Hematopoietic multipotent progenitor cell (in vitro differentiated cells): ENCODE results near the gene RINL. TPM values are rescaled to one million over a fixed set of nuclear protein-coding genes. Genes with fewer than 3 reads are reported as not detected.

ENCODE experiments used
- DNase-seq, 3 donors: peaks; one replicate each; pipeline ENCODE4 v3.0.0-alpha.2; 2011 to 2015; ENCODE audit warnings: low read depth in 2 of 3, low spot score in 2 of 3
- total RNA-seq: library from RNA; depleted of rRNA; stranded (reverse); fragments of >200 nt; gene quantifications from one replicate; pipeline ENCODE4 v1.2.3, GENCODE V29; 2012

RINL gene
- total RNA-seq, 1 donor, result 16.2 TPM

DNA sequence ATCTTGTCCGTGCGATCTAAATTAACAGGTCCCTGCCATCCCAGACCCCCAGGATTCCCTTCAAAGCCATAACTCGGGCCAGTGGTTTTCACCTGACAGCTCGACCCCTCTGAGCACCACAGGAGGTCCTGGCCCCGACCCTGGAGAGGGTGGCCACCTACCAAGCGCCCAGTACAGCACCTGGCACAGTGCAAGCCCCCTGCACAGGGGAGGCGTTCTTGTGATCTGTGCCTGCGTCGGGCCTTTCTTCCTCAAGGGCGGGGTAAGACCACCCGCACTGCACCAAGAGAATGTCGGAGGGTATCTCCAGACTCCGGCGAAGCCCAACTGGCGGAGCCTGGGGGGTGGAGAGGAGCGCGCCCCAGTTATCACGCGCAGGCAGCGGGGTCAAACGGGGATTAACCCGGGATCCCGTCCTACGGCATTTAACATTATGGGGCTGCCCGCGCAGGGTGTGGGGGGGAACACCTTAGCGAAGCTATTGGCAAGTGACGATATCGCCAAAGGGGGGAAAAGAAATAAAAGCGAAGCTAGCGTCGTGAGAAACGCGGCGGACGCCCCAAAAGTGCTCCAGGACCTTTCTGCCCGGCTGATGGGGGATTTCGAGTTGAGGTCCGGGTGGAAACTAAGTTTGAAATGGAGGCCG is 27.0 kb downstream of the RINL start:
- no peak for DNase-seq

DNA sequence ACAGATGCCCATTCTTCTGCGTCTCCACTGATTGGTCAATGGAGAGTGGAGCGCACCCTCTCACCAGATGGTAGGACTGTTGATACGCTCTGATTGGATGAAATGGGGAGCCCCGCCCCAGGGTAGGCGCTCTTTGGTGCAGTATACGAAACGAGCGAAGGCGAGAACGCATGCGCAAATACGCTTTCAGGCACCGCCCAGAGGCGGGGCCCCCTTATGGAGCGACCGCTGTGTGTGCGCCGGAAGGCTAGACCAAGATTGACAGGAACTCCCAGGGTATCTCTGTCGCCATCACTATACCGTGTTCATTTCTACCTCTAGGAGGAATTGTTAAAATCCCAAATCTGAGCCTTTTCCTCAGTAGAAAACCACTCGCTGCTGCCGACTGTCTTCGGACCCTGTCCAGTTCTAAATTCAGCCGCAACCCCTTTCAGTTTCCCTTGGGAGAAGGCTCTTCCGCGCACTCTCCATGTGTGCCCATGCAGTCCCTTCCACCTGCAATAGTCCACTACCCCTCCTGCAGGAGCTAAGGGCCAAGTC is 27.6 kb downstream of the RINL start:
- DNase-seq, result peak in 2 of 3 donors; percentile 100

DNA sequence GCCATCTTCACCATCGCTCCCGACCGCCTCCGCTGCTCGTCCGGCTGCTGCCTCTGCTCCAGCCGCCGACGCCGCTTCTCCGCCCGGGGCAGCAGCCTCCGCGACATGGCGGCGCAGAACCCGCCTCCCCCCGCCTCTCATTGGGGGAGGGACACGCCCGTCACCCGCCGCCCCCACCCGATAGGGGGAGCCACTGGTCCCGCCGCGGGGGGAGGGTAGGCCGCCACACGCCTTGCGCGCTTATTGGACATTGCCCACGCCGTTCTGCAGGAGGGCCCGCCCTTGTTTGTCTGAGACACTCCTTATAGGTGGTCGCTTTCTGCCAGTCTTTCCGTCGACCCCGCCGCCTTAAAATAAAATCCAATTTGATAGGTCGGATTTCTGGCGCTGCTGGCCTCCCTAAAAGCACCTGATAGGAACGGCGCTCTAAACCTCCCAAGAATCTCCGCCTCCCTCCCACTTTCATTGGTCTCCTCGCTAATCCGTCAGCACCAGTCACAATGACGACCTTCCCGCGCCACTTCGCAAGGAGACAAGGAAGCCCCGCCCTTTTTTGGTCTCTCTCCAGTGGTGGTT is 28.1 kb downstream of the RINL start, which contains the start of gene HNRNPL:
HNRNPL (minus strand) TSS at position 127 of the 576 bp plus-strand sequence; CDS start at position 107, 20 bp downstream.
- DNase-seq, result peak in 1 of 3 donors; percentile 97

DNA sequence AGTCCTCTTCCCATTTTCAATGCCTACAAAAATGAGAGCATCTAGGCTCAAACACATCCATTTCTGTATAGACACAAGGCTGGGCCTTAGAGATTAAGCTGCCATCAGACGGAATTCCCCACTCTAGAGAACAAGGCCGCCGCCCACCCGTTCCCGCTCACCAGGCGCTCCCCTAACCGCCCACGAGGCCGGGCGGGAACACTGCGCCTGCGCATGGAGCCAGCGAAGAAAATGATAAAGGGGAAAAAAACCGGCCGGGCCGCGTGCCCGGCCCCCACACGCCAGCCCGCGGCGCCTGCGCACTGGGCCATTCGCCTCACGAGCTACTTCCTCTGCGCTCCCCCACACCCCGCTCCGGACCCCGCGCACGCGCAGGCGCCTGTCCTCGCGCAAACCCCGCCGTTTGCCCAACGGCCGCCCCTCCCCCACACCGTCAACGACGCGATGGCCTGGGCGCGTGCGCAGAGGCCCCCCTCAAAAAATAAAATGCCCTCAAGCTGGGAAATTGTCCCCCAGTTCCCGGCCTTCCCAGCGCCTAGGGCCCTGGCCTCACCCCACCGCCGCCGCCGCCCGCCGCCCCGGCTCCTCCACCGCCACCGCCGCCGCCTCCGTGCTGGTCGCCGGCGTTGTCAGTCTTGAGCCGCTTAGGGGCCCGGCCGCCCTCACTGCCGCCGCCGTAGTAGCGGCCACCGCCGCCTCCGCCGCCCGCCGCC is 28.8 kb downstream of the RINL start:
- DNase-seq, result peak; percentile 96 to 98 (median 97)

DNA sequence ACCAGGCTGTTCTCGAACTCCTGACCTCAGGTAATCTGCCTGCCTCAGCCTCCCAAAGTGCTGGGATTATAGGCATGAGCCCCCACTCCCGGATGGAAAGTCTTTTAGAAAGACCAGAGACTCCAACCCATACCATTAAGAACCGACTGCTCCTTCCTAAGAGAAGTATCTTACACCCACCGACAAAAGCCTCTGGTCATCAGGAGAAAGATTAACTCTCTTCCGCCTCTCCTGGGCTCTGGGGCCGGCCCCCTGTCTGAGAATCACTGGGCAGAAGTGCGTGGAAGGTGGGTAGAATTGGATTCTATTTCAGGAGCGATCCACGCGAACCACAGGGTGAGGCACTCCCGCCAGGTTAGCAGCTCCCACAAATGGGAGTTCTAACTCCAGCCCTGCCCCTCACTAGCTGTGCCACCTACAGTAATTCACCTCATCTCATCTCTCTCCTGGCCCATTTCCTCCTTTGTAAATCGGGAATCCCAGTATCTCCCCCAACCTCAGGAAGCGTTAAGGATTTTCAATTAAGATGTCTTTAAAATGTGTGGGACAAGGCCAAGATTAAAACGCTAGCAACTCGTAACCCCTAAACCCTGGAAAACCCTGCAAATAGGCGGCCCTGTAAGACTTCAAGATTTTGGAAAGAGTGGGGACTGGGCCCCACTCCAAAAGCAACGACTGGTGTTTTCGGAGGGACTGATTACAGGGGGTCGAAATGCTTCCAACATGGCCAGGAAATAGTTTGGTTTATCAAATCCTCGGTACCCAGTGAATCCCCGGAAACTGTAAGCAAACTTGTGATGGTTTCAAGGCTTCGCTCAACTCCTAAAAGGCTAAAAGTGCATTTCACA is 29.6 kb downstream of the RINL start:
- no peak for DNase-seq

DNA sequence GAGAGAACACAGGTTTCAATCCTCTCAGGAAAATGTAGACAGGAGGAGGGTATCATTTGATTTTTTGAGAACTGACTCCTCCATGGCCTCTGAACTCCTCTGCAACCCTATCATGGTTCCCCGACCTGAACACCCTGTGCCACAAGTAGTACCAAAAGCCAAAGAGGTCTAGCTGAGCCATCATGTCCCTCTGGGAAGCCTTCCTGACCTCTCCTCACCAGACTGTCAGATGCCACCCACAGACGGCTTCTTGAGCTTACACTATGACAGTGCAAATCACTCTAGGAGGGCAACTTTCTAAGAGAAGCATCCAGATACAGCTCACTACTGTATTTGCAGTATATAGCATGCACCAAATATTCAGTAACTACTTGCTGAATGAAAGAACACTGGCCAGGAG is 32.0 kb downstream of the RINL start:
- no peak for DNase-seq

DNA sequence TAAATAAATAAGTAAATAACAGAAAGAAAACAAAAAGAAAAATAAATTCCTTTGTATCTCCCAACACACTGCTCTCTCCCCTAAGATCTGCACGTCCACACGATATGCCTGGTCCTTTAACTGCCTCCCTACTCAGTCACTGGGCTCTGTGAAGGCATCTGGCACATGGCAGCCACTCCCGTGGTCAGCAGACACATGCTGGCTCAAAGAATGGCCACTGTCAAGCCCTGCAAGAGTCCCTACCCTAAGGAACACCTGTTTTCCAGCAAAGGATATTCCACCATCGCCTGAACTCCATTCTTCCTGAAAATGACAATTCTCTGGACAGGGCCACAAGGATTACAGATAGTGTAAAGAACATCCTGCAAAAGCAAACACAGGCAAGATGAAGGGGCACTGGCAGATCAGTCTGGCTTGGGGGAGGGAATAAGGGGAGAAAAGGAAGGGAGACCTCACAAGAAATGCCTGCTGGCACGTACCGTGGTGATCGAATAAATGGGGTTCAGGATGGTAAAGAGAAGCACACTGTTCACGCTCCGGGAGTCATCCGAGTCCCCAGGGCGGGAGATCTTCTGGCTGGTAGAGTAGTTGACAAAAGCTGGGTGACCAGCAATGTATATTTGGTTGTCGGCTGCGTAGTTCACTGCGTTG is 32.6 kb downstream of the RINL start:
- no peak for DNase-seq

DNA sequence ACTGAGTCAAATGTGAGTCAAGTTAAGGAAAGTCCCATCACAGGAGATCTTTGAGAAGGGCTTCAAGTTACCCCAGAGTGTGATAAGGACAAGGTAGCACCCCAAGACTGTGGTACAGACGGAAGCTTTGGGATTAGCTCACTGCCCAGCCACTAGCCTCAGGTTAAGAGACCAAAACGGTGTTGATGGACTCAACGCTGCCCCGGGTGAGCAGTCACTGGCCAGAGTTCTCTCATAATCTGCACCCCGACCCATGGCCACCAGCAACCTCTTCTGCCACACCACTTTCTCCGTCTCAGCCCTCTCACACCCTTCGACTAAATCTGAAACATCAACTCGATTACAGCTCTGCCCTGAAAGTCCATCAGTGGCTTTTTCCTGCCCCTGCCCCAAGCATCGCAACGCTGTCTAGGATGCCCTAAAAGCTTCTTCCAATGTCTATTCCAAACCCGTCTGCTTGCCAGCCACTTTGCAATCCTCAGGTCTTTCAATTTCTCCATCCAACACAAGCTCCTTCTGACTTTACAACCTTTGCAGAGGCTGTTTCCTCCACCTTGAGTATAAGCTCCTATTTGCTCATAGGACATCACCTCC is 33.9 kb downstream of the RINL start:
- DNase-seq, result no peak

DNA sequence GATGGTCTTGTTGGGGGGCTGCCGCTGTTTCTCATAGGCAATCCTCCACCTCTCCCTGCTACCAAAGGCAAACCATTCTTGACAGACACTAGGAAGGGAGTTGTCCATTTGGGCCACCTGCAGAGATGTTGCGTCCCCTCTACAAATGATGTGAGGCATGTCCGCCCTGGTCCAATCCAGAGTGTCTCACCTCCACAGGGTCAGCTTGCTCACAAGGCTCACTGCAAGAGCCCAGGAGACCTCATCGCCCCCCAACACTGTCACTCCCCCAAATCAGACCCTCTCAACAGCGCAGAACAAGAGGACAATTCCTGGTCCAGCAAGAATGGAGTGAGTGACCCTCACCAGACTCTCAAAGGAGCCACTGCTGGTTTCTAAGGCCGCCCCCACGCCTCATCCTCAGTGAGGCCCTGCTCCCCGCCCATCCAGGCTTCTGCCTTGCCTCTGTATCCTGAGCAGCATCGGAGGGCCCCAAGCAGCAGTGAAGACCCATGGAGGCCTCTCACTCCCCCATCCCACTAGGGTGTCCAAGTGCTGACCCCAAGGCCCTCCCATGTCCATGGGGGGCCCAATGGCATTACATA is 34.8 kb downstream of the RINL start:
- no peak for DNase-seq

DNA sequence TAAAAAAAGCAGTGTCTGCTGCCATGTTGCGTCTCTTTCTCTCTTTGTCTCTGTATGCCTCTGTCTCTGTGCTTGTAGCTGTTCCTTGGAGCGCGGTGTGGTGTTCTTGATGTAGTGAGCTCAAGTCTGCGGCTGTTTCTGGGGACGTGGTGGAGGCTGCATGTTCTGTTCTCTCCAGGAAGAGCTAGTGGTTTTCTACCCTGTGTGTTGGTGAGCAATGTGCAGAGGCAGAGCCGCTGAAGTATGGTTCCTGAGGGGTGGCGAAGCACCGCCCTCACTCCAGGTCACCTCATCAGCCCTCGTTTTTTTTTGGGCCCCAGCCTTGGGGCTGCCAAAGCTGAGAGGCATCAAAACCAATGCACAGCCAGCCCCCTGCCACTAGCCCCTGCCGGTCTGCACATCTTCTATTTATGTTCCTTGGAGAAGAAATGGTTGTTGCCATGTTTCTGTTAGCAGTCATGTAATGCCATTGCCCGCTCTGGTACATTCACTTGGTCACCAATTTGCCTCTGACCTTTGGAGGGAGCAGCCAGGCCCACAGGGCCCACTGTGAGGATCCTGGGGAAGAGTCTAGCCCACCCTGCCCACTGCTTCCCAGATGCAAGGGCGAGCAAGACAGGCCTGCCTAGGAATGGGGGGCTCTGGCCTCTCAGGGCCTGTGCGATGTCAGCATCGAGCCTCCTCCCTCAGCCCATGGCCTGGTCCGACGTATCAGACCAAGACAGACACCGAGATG is 35.5 kb downstream of the RINL start:
- peak in 1 of 3 donors; percentile 50 for DNase-seq

DNA sequence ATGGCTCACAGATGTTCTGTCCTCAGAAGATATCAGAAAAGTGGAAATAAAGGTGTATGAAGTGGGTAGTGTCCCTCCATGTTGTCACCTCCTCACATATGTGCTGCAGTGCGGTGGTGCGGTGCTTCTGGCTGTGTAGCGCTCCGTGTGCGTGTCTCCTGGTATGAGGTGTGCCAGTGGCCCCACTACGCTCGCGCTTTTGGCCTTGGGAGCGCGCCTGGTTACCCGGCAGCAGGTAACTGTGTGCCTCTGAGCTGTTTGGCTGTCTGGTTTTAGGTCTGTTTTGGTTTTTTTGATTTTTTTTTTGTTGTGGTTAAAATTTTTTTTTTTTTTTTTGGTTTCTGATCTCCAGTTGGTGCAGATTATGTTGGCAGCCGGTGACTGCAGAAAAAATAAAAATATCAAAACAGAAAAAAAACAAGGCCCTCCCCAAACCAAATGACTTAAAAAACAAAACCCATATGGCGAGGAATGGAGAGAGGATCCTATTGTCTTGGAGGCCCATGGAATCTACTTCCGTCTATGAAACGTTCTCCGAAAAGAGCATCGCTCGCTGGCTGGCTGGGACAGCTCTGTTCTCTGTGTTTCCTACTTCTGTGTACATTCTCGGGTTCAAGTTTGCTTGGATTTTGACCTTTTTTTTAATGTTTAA is 36.2 kb downstream of the RINL start:
- peak in 1 of 3 donors; percentile 54 for DNase-seq

DNA sequence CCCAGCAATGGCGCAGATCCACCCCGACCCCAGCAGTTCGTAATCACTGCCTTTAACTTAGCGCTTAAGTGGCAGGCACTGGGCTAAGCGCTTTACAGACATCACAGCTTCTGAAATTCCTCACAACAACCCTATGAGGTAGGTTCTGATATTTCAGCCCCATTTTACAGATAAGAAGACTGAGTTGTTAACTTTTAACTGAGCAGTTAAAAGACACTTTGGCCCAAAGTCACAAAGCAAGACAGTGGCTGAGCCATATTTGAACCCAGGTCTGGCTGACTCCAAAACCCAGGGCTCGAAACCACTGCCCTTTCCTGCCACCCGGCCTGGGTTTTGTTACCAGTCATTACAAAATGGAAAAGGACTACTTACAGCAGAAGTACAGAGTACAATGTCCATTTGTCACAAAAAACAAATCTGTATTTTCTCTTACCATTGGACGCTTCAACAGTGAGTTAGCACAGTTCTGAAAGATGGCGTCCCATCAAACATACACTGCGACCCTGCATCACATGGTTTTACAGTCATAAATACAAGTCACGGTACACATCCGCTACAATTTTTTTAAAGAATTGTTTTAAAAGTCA is 36.8 kb downstream of the RINL start:
- DNase-seq, result no peak

DNA sequence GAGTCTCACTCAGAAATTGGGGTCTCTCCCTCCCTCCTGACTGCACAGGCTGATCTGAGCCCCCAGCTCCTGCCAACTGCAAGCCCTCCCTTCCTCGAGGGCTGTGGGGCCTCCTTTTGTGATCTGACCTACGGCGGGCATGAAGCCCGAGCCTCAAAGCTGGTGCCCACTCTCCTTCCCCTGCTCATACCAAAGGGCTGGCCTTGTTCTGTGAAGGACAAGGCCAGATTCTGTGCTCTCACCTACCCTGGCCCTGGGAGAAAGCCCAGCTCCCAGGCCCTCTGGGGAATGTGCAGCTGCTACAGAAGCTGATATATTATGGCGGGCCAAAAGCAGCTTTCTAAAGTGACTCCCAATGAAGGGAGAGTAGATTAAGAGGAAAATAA is 37.5 kb downstream of the RINL start:
- DNase-seq, result no peak

DNA sequence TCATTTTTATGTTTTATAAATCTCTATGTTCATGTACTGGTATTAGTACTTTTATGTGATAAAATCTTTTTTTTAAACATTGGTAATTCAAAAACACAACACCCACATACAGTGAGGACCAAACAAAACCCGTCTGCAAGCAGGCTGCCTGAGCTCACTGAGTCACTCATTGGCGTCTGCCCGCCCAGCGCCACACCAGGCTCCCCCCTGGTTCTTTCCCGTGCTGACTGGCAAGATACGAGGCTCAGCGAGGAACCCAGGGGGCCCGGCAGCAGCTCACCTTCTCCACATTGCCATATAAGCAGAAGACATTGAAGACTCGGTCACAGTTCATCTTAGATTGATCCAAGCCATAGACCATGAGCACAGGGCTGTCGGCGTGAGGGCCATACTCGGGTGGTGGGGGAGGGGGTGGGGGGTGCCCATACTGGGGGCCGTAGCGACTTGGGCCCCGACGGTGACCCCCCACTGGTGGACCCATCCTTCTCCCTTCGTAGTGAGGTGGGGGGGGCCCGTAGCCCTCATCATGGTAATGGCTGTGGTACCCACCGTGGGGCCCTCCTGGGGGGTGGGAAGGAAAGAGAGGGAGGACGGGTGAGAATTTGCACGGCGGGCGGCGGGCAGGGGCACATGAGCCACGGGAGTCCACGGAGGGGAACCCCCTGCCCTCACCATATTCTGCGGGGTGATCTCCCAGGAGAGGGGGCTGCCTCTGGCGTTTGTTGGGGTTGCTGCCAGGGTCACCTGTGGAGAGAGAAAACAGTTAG is 38.1 kb downstream of the RINL start:
- DNase-seq, result no peak

DNA sequence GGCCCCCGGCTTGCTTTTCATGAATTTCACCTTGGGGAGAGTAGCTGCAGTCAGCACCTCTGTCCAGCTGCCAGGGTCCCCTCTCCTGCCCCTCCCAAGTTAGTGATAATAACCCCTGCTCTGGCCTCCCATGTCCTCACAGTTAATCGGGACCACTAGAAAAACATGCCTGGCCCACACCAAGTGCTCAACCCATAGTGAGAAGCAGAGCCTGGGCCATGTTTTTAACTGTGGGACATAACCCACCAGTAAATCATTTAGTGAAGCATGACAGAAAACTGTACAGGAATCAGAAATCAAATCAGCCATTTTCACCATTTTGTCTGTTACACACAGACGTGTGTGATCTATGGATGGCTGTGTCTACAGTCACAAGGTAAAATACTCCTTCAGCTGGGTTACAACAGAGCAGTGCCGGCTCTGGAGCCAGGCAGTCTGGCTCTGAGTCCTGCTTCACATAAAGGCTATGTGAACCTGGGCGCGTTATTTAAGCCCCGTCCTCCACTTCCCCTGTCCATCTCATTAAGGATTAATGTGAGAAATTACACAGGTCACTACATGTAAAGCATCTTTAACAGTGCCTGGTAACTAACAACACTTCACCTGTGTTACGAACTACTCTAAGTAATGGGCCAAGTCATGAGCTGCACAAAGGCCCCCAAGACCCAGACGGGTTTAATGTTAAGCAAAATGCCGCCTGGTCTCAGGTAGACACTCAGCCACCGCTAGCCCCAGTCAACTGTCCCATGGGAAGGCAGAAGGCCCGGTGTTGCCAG is 38.9 kb downstream of the RINL start:
- DNase-seq, result no peak

DNA sequence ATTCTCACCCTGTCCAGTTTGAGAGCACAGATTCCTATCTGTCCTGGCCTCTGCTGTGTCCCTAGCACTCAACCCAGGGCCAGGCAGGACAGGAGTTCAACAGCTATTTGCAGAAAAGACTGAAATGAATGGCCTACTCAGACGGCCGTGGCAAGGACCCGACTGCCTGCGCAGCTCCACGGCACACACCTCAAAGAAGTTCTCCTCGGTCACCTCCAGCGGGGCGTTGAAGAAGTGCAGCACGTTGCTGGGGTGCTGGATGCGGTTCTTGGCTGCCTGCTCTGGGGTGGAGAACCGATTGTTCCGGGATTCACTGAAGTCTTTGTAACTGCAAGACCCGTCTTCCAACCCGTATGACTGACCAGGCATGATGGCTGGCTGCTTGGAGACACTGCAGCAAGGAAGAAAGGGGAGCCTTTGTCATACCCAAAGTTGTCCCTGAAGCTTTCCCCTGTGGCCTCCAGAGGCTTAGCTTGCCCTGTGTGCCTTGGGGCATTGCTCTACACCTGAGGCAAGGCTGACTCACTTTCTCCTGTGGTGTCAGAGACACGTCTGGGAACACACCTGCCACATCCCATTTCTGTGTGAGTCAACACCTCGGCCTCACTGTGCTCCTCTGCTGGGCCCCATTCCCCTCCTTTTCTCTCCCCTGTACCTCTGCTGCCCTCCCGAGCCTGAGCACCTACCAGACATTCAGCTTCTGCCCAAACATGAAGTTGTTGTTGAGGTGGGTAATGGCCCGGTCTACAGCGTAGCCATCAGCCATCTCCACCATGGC is 39.7 kb downstream of the RINL start:
- no peak for DNase-seq
